Cardiac fibroblast (primary cell): Measurements from ENCODE around the gene ROBO2.
"Not testable (repeated sequence)": the region's sequence is repeated elsewhere in the genome, so short reads cannot be mapped to it uniquely, and the experiment has no call there.

Experiments used
- DNase-seq, 2 donors: peaks; one replicate each; pipeline versions ENCODE4 v3.0.0 to v3.0.0-alpha.2; 2010; ENCODE audit warnings: low read depth in 2 of 2
- H3K4me3 ChIP-seq, 2 donors: replicated peaks in 1 of 2; 1 replicate in 1 of 2; 2 replicates in 1 of 2; pipeline ENCODE4 v1.5.1; 2011; ENCODE audit warnings: low read depth in 2 of 2, low read length in 2 of 2, mild to moderate bottlenecking in 2 of 2, moderate library complexity in 1 of 2
- TF ChIP-seq, protein P1 (sequence below): IDR thresholded peaks from one replicate; pipeline ENCODE4 v1.5.1; 2011; ENCODE audit warnings: low read depth, mild to moderate bottlenecking, low read length, inconsistent platforms

The ROBO2 gene

DNA sequence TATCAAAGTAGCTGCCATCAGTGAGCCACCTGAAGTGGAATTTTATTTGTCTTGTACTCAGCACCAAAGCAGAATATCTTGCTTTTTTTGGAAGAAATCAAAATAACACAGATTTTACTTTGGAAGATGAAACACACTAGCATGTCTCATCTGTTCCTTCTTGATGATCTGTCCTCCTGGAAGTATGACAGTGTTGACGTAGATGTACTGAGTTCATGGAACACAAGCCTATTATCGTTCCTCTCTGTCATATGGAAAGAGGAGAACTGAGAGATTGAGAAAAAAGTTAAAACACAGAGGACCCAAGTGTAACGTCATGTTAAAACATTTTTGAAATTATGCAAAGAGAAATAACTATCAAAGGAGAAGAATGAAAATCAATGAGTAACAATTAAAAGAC lies 340.2 kb downstream of the ROBO2 start:
- no peak overlapping the region for H3K4me3 ChIP-seq
- TF ChIP-seq, protein P1, sequence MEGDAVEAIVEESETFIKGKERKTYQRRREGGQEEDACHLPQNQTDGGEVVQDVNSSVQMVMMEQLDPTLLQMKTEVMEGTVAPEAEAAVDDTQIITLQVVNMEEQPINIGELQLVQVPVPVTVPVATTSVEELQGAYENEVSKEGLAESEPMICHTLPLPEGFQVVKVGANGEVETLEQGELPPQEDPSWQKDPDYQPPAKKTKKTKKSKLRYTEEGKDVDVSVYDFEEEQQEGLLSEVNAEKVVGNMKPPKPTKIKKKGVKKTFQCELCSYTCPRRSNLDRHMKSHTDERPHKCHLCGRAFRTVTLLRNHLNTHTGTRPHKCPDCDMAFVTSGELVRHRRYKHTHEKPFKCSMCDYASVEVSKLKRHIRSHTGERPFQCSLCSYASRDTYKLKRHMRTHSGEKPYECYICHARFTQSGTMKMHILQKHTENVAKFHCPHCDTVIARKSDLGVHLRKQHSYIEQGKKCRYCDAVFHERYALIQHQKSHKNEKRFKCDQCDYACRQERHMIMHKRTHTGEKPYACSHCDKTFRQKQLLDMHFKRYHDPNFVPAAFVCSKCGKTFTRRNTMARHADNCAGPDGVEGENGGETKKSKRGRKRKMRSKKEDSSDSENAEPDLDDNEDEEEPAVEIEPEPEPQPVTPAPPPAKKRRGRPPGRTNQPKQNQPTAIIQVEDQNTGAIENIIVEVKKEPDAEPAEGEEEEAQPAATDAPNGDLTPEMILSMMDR: no peak
- no peak for DNase-seq

DNA sequence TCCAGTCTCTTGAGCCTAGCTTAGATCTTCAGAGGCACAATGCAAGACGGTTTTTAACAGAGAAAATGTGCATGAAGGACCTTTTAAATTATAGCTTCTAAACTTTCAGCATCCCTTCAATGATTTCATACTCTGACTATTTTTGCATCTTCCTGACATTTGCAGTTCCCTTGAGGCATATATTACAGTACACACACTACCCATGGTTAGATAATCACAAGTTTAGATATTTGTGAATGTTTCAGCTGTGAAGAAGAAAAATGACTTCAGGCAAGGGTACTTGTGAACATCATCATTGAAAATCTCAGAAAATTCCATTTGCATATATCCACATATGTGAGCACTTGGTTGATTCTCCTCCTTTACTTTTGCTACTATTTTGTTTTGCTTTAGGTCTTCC lies 341.5 kb downstream of the ROBO2 start:
- TF ChIP-seq, protein P1: no peak
- no peak for DNase-seq
- H3K4me3 ChIP-seq: no peak overlapping the region

DNA sequence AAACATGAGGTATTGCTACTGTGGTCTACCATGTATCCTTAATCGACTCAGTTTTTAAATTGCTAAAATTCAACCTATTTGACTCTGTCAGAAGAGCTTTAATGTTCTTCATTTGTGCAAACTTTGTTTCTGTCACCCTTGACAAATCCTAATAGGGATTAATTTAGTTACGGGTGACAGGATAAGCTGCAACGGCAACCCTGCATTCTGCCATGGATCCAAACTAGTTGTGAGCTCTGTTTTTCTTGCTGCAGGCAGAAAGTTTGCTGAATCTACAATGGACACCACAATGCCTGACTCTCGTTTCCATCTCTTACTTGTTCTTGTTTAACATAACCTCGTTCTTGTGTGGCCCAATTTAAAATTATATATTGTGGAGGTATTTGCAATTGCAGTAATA lies 352.3 kb downstream of the ROBO2 start:
- H3K4me3 ChIP-seq: no peak overlapping the region
- TF ChIP-seq, protein P1: no peak
- DNase-seq: no peak

DNA sequence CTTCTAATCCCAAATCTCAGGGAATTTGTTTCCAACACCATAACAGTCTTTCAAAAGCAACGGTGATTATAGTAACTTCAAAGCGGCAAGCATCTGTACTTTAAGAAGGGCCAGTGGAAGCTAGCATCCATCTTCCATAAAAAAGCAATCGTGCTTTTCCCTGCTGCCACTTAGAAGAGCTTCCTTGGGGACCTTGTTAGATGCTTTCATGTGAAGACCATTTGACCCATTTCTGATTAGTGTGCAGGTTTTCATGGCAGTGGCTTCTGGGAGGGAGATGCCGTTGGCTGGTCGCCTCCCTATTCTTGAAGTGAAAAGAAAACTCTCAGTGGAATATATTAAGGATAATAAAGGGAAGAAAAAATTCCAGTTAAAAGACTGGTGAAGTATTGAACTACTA lies 354.1 kb downstream of the ROBO2 start:
- DNase-seq: no peak
- TF ChIP-seq, protein P1: no peak
- no peak overlapping the region for H3K4me3 ChIP-seq

DNA sequence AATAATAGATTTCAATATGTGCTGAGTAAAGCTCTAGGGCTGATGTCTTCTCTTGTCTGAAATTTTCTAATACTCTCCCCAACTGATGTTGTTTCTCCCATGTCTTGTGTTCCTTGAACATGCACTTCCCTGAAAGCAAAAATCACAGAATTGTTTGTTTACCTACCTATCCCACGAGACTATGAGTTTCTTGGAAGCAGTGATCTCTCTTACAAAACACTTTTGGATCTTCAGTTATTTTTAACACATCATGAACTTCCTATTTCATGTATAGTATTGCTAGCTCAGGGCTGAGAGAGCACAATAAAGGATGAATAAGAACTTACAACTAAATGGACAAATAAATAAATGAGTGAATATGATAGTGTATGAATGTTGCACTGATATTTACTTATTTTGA lies 365.0 kb downstream of the ROBO2 start:
- TF ChIP-seq, protein P1: no peak
- no peak for DNase-seq
- no peak overlapping the region for H3K4me3 ChIP-seq

DNA sequence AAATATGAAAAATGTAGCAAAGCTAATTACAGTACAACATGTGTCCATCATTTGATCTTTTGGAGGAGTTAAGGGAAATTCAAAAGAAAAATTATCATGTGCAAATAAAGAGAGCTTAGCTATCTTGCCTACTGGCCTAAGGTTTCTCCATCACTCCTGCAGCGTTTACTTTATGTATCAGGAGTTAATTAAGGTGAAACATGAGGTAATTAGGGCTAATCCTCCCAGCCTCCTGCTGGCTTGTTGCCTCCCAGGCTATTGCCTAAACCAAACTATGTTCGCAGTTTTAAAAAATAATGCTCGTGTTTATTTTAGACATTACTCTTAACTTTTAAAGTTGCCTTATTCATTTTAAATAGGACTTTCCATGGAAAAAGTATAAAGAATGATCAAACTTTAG lies 367.5 kb downstream of the ROBO2 start:
- TF ChIP-seq, protein P1: no peak
- no peak overlapping the region for H3K4me3 ChIP-seq
- no peak for DNase-seq

DNA sequence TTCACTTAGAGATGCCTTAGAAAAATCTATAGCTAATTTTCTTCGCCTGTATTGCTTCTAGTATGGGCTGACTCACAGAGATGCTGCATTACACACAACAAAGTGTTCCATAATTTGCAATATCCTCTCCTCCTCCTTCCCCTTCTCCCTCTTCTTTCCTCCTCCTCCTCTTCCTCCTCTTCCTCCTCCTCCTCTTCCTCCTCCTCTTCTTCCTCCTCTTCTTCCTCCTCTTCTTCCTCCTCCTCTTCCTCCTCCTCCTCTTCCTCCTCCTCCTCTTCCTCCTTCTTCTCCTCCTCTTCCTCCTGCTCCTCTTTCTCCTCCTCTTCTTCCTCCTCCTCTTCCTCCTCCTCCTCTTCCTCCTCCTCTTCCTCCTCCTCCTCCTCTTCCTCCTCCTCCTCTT lies 370.4 kb downstream of the ROBO2 start:
- not testable (repeated sequence) for H3K4me3 ChIP-seq, DNase-seq
